AG10803 (cell line): Measurements from ENCODE around the gene ETS1.

Experiments
- DNase-seq: peaks from one replicate; pipeline ENCODE4 v3.0.0; 2010; ENCODE audit warnings: low read depth
- H3K4me3 ChIP-seq: 2 replicates; pipeline ENCODE4 v1.5.1; 2011; ENCODE audit warnings: mild to moderate bottlenecking, low read length, control low read depth
- CTCF ChIP-seq: conservative IDR thresholded peaks from 2 replicates; pipeline ENCODE4 v1.5.1; 2011; ENCODE audit warnings: mild to moderate bottlenecking, low read length, control low read depth, inconsistent platforms

Gene ETS1

GRCh38 chr11:128524172-128524571, 63.2 kb downstream of the ETS1 start:
- no peak overlapping the region for H3K4me3 ChIP-seq
- TF ChIP-seq CTCF, result 0 out of 2 replicates have a peak, but pooled peaks have one; percentile 4
- DNase-seq, result peak; percentile 80

GRCh38 chr11:128523641-128524040, 63.7 kb downstream of the ETS1 start:
- no peak for TF ChIP-seq CTCF
- peak; percentile 95 for DNase-seq
- H3K4me3 ChIP-seq, result no peak overlapping the region

- TF ChIP-seq CTCF, result no peak
- no peak for DNase-seq
Observed at GRCh38 chr11:128522943-128523518, 64.3 kb downstream of the ETS1 start.

GRCh38 chr11:128522055-128522942, 65.1 kb downstream of the ETS1 start:
- peak overlapping the region; percentile 91 for H3K4me3 ChIP-seq
- no peak for TF ChIP-seq CTCF
- DNase-seq, result peak; percentile 99

More at GRCh38 chr11:128522943-128523518, 64.3 kb downstream of the ETS1 start:
- peak overlapping the region; percentile 60 for H3K4me3 ChIP-seq

GRCh38 chr11:128521682-128522054, 65.7 kb downstream of the ETS1 start:
- no peak for TF ChIP-seq CTCF
- peak overlapping the region; percentile 91 for H3K4me3 ChIP-seq
- DNase-seq, result no peak

- peak overlapping the region; percentile 91 for H3K4me3 ChIP-seq
- DNase-seq, result no peak
- no peak for TF ChIP-seq CTCF
Observed at GRCh38 chr11:128520888-128521681, 66.3 kb downstream of the ETS1 start.
